Measurements from ENCODE around the gene DENND1A. TPM values are rescaled to one million over a fixed set of nuclear protein-coding genes. Genes with fewer than 3 reads are reported as not detected.
A peak's percentile ranks its signal among the peaks of the same experiment; 100 is the strongest.

DENND1A gene
- total and polyA plus RNA-seq, 2 donors from 2014 or later, result 16.3 to 19.6 TPM

- Histone ChIP-seq H3K4me1 (ENCODE audit: control insufficient read depth in 2 of 3, insufficient read depth in 2 of 3, low read depth in 1 of 3, low read length in 3 of 3) (peaks cover 0 to 2% (median 0%) of the 10 kb centered on the region in 3 donors), H3K4me3 (ENCODE audit: low read length in 3 of 3) (no peak overlapping the region), H3K9ac (ENCODE audit: low read length in 3 of 3) (no peak overlapping the region), H3K27ac (ENCODE audit: low read depth in 2 of 2, low read length in 2 of 2) (no peak overlapping the region), H3K36me3 (ENCODE audit: control insufficient read depth in 2 of 3, insufficient read depth in 3 of 3, low read length in 3 of 3) (peaks cover 2 to 7% (median 3%) of the 10 kb centered on the region in 3 donors), H3K9me3 (ENCODE audit: control insufficient read depth in 2 of 3, insufficient read depth in 1 of 3, low read length in 3 of 3) (peaks cover 0 to 1% (median 0%) of the 10 kb centered on the region in 3 donors), H3K27me3 (ENCODE audit: control insufficient read depth, insufficient read depth, low read length) (no peaks in the 10 kb centered on the region)
- TF ChIP-seq, protein P1, sequence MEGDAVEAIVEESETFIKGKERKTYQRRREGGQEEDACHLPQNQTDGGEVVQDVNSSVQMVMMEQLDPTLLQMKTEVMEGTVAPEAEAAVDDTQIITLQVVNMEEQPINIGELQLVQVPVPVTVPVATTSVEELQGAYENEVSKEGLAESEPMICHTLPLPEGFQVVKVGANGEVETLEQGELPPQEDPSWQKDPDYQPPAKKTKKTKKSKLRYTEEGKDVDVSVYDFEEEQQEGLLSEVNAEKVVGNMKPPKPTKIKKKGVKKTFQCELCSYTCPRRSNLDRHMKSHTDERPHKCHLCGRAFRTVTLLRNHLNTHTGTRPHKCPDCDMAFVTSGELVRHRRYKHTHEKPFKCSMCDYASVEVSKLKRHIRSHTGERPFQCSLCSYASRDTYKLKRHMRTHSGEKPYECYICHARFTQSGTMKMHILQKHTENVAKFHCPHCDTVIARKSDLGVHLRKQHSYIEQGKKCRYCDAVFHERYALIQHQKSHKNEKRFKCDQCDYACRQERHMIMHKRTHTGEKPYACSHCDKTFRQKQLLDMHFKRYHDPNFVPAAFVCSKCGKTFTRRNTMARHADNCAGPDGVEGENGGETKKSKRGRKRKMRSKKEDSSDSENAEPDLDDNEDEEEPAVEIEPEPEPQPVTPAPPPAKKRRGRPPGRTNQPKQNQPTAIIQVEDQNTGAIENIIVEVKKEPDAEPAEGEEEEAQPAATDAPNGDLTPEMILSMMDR (IDR thresholded peaks at IDR 0.05; ENCODE audit: borderline replicate concordance, extremely low read depth, insufficient read depth), result no peak
- FAIRE-seq, result no peak
- DNase-seq, result peak in 1 of 5 donors; percentile 13
- intact Hi-C loops (cut with DNase I), result no loop called here
Measured at GRCh38 chr9:123424131-123424530, 505.8 kb downstream of the DENND1A start.

GRCh38 chr9:123423311-123423640, 506.6 kb downstream of the DENND1A start:
- FAIRE-seq, result no peak
- Histone ChIP-seq H3K27me3 (ENCODE audit: control insufficient read depth, insufficient read depth, low read length) (no peaks in the 10 kb centered on the region), H3K27ac (ENCODE audit: low read depth in 2 of 2, low read length in 2 of 2) (no peak overlapping the region), H3K4me1 (ENCODE audit: control insufficient read depth in 2 of 3, insufficient read depth in 2 of 3, low read depth in 1 of 3, low read length in 3 of 3) (peaks cover 0 to 2% (median 0%) of the 10 kb centered on the region in 3 donors), H3K9ac (ENCODE audit: low read length in 3 of 3) (no peak overlapping the region), H3K9me3 (ENCODE audit: control insufficient read depth in 2 of 3, insufficient read depth in 1 of 3, low read length in 3 of 3) (no peaks in the 10 kb centered on the region), H3K36me3 (ENCODE audit: control insufficient read depth in 2 of 3, insufficient read depth in 3 of 3, low read length in 3 of 3) (peaks cover 2 to 7% (median 3%) of the 10 kb centered on the region in 3 donors), H3K4me3 (ENCODE audit: low read length in 3 of 3) (no peak overlapping the region)
- DNase-seq, result no peak
- TF ChIP-seq, protein P1 (IDR thresholded peaks at IDR 0.05; ENCODE audit: borderline replicate concordance, extremely low read depth, insufficient read depth), result no peak
- intact Hi-C loops (cut with DNase I), result no loop called here

DNA sequence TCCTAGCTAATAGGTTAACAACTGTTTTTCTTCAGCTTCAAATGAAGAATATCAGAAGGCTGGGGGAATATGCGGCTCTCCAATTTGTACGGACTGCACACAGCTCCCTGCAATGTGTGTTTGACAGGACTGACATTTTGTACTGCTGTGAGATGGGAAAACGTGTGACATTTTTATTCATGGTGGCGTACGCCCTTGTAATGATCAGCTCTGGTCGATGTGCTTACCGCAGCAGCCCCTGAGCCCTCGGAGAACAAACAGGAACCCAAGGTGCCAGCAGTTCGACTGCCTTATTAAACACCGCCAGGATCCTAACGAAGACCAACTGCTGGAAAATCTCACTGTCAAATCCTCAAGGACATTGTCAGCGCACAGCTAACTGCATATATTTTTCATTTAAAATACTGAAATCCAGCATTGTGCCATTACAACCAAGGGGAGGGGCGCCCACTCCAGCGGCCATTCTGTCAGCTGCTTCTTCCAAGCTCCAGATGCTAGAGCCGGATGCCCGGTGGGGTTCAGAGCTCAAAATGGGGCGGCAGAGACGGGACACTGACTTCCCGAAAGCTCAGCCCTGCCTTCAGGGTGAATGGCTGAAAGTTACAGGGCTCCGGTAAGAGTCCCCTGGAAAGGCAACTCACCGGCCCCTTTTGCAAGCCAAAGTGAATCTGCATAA, 507.2 kb downstream of the DENND1A start:
- Histone ChIP-seq H3K9me3 (ENCODE audit: control insufficient read depth in 2 of 3, insufficient read depth in 1 of 3, low read length in 3 of 3) (no peaks in the 10 kb centered on the region), H3K4me1 (ENCODE audit: control insufficient read depth in 2 of 3, insufficient read depth in 2 of 3, low read depth in 1 of 3, low read length in 3 of 3) (peaks cover 0 to 2% (median 0%) of the 10 kb centered on the region in 3 donors), H3K36me3 (ENCODE audit: control insufficient read depth in 2 of 3, insufficient read depth in 3 of 3, low read length in 3 of 3) (peaks cover 2 to 7% (median 5%) of the 10 kb centered on the region in 3 donors), H3K27me3 (ENCODE audit: control insufficient read depth, insufficient read depth, low read length) (no peaks in the 10 kb centered on the region), H3K27ac (ENCODE audit: low read depth in 2 of 2, low read length in 2 of 2) (no peak overlapping the region), H3K4me3 (ENCODE audit: low read length in 3 of 3) (no peak overlapping the region), H3K9ac (ENCODE audit: low read length in 3 of 3) (no peak overlapping the region)
- intact Hi-C loops (cut with DNase I), result no loop called here
- TF ChIP-seq, protein P1 (IDR thresholded peaks at IDR 0.05; ENCODE audit: borderline replicate concordance, extremely low read depth, insufficient read depth), result no peak
- no peak for FAIRE-seq
- DNase-seq, result peak in 2 of 5 donors; percentile 19 to 22

Measured in kidney (tissue), 14 donors.